GM23248 (cell line): Measurements from ENCODE around the gene ANGPTL4. TPM values are rescaled to one million over a fixed set of nuclear protein-coding genes. Genes with fewer than 3 reads are reported as not detected.

ENCODE experiments used
- DNase-seq: peaks from one replicate; pipeline ENCODE4 v3.0.0-alpha.2; 2015
- H2AFZ ChIP-seq: fragments of 200-600 bp; sonication (generic); 2 replicates; pipeline ENCODE4 v1.6.1; 2016; ENCODE audit warnings: antibody characterized with exemption
- H3F3A ChIP-seq: fragments of 200-600 bp; sonication (generic); 2 replicates; pipeline ENCODE4 v1.6.1; 2016; ENCODE audit warnings: mild to moderate bottlenecking, antibody characterized with exemption, mixed run types; ENCODE audit not compliant: insufficient read depth
- H3K27ac ChIP-seq: fragments of 200-600 bp; sonication (generic); 2 replicates; pipeline ENCODE4 v1.5.1; 2016; ENCODE audit warnings: mild to moderate bottlenecking
- H3K27me3 ChIP-seq: fragments of 200-600 bp; sonication (generic); replicated peaks from 2 replicates; pipeline ENCODE4 v1.6.1; 2016; ENCODE audit warnings: mild to moderate bottlenecking; ENCODE audit not compliant: insufficient read depth
- H3K36me3 ChIP-seq: fragments of 200-600 bp; sonication (generic); 2 replicates; pipeline ENCODE4 v1.6.1; 2016; ENCODE audit warnings: low read depth, mild to moderate bottlenecking
- H3K4me1 ChIP-seq: fragments of 200-600 bp; sonication (generic); 2 replicates; pipeline ENCODE4 v1.6.1; 2016; ENCODE audit warnings: mild to moderate bottlenecking; ENCODE audit not compliant: insufficient read depth
- H3K4me2 ChIP-seq: fragments of 200-600 bp; sonication (generic); one replicate; pipeline ENCODE4 v1.6.1; 2016; ENCODE audit warnings: mild to moderate bottlenecking; ENCODE audit not compliant: unreplicated experiment
- H3K4me3 ChIP-seq: fragments of 200-600 bp; sonication (generic); 2 replicates; pipeline ENCODE4 v1.5.1; 2016; ENCODE audit warnings: mild to moderate bottlenecking
- H3K79me2 ChIP-seq: fragments of 200-600 bp; sonication (generic); 2 replicates; pipeline ENCODE4 v1.6.1; 2016; ENCODE audit warnings: mild to moderate bottlenecking; ENCODE audit not compliant: insufficient read depth
- H3K9ac ChIP-seq: fragments of 200-600 bp; sonication (generic); 2 replicates; pipeline ENCODE4 v1.6.1; 2016; ENCODE audit warnings: mild to moderate bottlenecking
- H3K9me2 ChIP-seq: fragments of 200-600 bp; sonication (generic); 2 replicates; pipeline ENCODE4 v1.6.1; 2016; ENCODE audit warnings: mixed run types, mild to moderate bottlenecking, moderate library complexity; ENCODE audit not compliant: insufficient read depth
- H3K9me3 ChIP-seq: fragments of 200-600 bp; sonication (generic); one replicate; pipeline ENCODE4 v1.6.1; 2017; ENCODE audit warnings: low read depth
- H4K20me1 ChIP-seq: fragments of 200-600 bp; sonication (generic); 2 replicates; pipeline ENCODE4 v1.6.0; 2016; ENCODE audit not compliant: insufficient read depth
- EZH2 ChIP-seq: fragments of 200-600 bp; sonication (generic); IDR thresholded peaks from 2 replicates; pipeline ENCODE4 v1.6.1; 2018; ENCODE audit warnings: antibody characterized with exemption, mild to moderate bottlenecking; ENCODE audit not compliant: insufficient read depth, poor library complexity, severe bottlenecking
- EZH2phosphoT487 ChIP-seq: fragments of 200-600 bp; sonication (generic); IDR thresholded peaks from 2 replicates; pipeline ENCODE4 v1.6.1; 2018; ENCODE audit warnings: antibody characterized with exemption, moderate library complexity, mild to moderate bottlenecking, low read depth; ENCODE audit not compliant: insufficient read depth
- WGBS, 2 experiments: methylation state at CpG; one replicate each; pipeline ENCODE4 v1.1.6; 2015 to 2017; ENCODE audit warnings: low lambda C conversion rate in 2 of 2, low coverage in 1 of 2; ENCODE audit errors: missing lambda C conversion rate in 2 of 2; 5-methylcytosine and 5-hydroxymethylcytosine counted together
- in situ Hi-C: fragments of 300-500 bp; cut with MboI; formaldehyde crosslinking; loops from 2 replicates; pipeline ENCODE4 v1.15.0; 2020
- polyA plus RNA-seq: library from polyadenylated mRNA; unstranded; fragments of >200 nt; fragmentation: Nextera tagmentation; extraction: Ambion mirVana; gene quantifications from 2 replicates; pipeline ENCODE4 v1.2.1, GENCODE V29; 2016
- total RNA-seq: library from RNA; depleted of rRNA; stranded (reverse); fragments of >200 nt; shearing (Covaris generic); gene quantifications from 2 replicates; pipeline ENCODE4 v1.2.3, GENCODE V29; 2014

The ANGPTL4 gene
- total and polyA plus RNA-seq, 2 experiments from 2014 or later = 13.1 to 37.9 TPM

- in situ Hi-C loops = no loop called here
- H3K4me3 ChIP-seq = no peak overlapping the region
- WGBS, 2 experiments = 67 to 68% methylated on average over 9 of the region's 9 CpGs
- no peaks in the 10 kb centered on the region for H3K9me3 ChIP-seq
- H3K27me3 ChIP-seq = no peaks in the 10 kb centered on the region
- H3K9ac ChIP-seq = no peak overlapping the region
- no peak overlapping the region for H2AFZ ChIP-seq
- no peak overlapping the region for H3K27ac ChIP-seq
- no peak overlapping the region for H3K4me2 ChIP-seq
- TF ChIP-seq EZH2 (no peak), EZH2phosphoT487 (no peak)
- H3K36me3 ChIP-seq = no peaks in the 10 kb centered on the region
- no peaks in the 10 kb centered on the region for H3K9me2 ChIP-seq
- H3K79me2 ChIP-seq = peaks cover 72% of the 10 kb centered on the region
- DNase-seq = no peak
- H4K20me1 ChIP-seq = no peaks in the 10 kb centered on the region
- peaks cover 17% of the 10 kb centered on the region for H3K4me1 ChIP-seq
- peaks cover 10% of the 10 kb centered on the region; the same call in 1 of the 2 replicates for H3F3A ChIP-seq
Measured at GRCh38 chr19:8398311-8398771, 34.4 kb downstream of the ANGPTL4 start.

GRCh38 chr19:8399681-8400188 lies 35.8 kb downstream of the ANGPTL4 start:
- peaks cover 9% of the 10 kb centered on the region for H3K4me1 ChIP-seq
- no peak for DNase-seq
- H3K27ac ChIP-seq = no peak overlapping the region
- TF ChIP-seq EZH2 (no peak), EZH2phosphoT487 (no peak)
- no peak overlapping the region for H3K9ac ChIP-seq
- H3F3A ChIP-seq = peaks cover 1% of the 10 kb centered on the region; the same call in 1 of the 2 replicates
- no peak overlapping the region for H3K4me3 ChIP-seq
- no peaks in the 10 kb centered on the region for H3K9me2 ChIP-seq
- no peaks in the 10 kb centered on the region for H3K9me3 ChIP-seq
- WGBS, 2 experiments = 98 to 99% methylated on average over 27 to 34 of the region's 34 CpGs
- no peaks in the 10 kb centered on the region for H3K36me3 ChIP-seq
- H4K20me1 ChIP-seq = no peaks in the 10 kb centered on the region
- H3K4me2 ChIP-seq = no peak overlapping the region
- no peaks in the 10 kb centered on the region for H3K27me3 ChIP-seq
- in situ Hi-C loops = no loop called here
- H2AFZ ChIP-seq = no peak overlapping the region
- peaks cover 58% of the 10 kb centered on the region for H3K79me2 ChIP-seq

GRCh38 chr19:8401981-8402411 lies 38.0 kb downstream of the ANGPTL4 start:
- H3K4me3 ChIP-seq = no peak overlapping the region
- peaks cover 37% of the 10 kb centered on the region for H3K79me2 ChIP-seq
- H4K20me1 ChIP-seq = no peaks in the 10 kb centered on the region
- H3K27me3 ChIP-seq = no peaks in the 10 kb centered on the region
- in situ Hi-C loops = no loop called here
- no peak overlapping the region for H2AFZ ChIP-seq
- no peak overlapping the region for H3K9ac ChIP-seq
- no peak overlapping the region for H3K4me2 ChIP-seq
- DNase-seq = no peak
- H3K27ac ChIP-seq = no peak overlapping the region
- WGBS, 2 experiments = 90 to 93% methylated on average over 21 of the region's 21 CpGs
- no peaks in the 10 kb centered on the region for H3K9me2 ChIP-seq
- H3K4me1 ChIP-seq = peaks cover 3% of the 10 kb centered on the region; the same call in 1 of the 2 replicates
- TF ChIP-seq EZH2 = no peak
- no peak for TF ChIP-seq EZH2phosphoT487
- no peaks in the 10 kb centered on the region for H3K9me3 ChIP-seq
- no peaks in the 10 kb centered on the region for H3F3A ChIP-seq
- no peaks in the 10 kb centered on the region for H3K36me3 ChIP-seq

- Histone ChIP-seq H2AFZ (no peak overlapping the region), H3K4me2 (no peak overlapping the region), H3K9me2 (no peaks in the 10 kb centered on the region), H3K36me3 (no peaks in the 10 kb centered on the region), H3K27me3 (no peaks in the 10 kb centered on the region), H3K27ac (no peak overlapping the region), H3K79me2 (peaks cover 24% of the 10 kb centered on the region; the same call in 1 of the 2 replicates), H3F3A (no peaks in the 10 kb centered on the region), H4K20me1 (no peaks in the 10 kb centered on the region), H3K4me1 (no peaks in the 10 kb centered on the region), H3K4me3 (no peak overlapping the region), H3K9me3 (no peaks in the 10 kb centered on the region), H3K9ac (no peak overlapping the region)
- 91 to 93% methylated on average over 29 to 42 of the region's 44 CpGs for WGBS, 2 experiments
- TF ChIP-seq EZH2phosphoT487 (no peak), EZH2 (no peak)
- in situ Hi-C loops = no loop called here
- no peak for DNase-seq
Measured at GRCh38 chr19:8403098-8403819, 39.3 kb downstream of the ANGPTL4 start.
